ENCODE measurements around the gene FN1. TPM values are rescaled to one million over a fixed set of nuclear protein-coding genes. Genes with fewer than 3 reads are reported as not detected.

FN1 gene
- total RNA-seq, 1 experiment from 2014 or later, result 39.4 TPM

GRCh38 chr2:215450188-215451011 is 14.5 kb upstream of the FN1 start:
- no peaks in the 10 kb centered on the region for H3K27me3 ChIP-seq (ENCODE audit: insufficient read depth, low read depth)
- ChIA-PET POLR2A (ENCODE audit: unreplicated experiment) (no interaction called here), CTCF (no interaction called here)
- H4K20me1 ChIP-seq (ENCODE audit: insufficient read depth), result no peaks in the 10 kb centered on the region
- H3K27ac ChIP-seq, result no peak overlapping the region
- intact Hi-C loops (cut with micrococcal nuclease; ENCODE audit: unreplicated experiment), result loop anchor here (5.0 kb wide), 2 partner anchors 187 to 377 kb away; no protein-coding TSS in a partner anchor
- no TSS peak for BruUV-seq (replicated peaks)
- TF ChIP-seq CTCF (conservative IDR thresholded peaks at IDR 0.05), result no peak
- TF ChIP-seq EZH2 (IDR thresholded peaks at IDR 0.05; ENCODE audit: low read depth), result no peak
- no peak overlapping the region for H3K4me2 ChIP-seq
- no peaks in the 10 kb centered on the region for H3K4me1 ChIP-seq (replicated peaks; ENCODE audit: insufficient read depth)
- H3K9me3 ChIP-seq (ENCODE audit: insufficient read depth, low read depth), result peaks cover 5% of the 10 kb centered on the region; the same call in 1 of the 2 replicates
- no peak overlapping the region for H3K4me3 ChIP-seq
- no peaks in the 10 kb centered on the region for H3F3A ChIP-seq (ENCODE audit: insufficient read depth, low read depth)
- no peaks in the 10 kb centered on the region for H3K36me3 ChIP-seq (ENCODE audit: low read depth)
- no peak for DNase-seq
- no peaks in the 10 kb centered on the region for H3K9me2 ChIP-seq (ENCODE audit: insufficient read depth)
- H2AFZ ChIP-seq, result no peak overlapping the region
- H3K79me2 ChIP-seq (ENCODE audit: low read depth), result no peaks in the 10 kb centered on the region

- no TSS peak for BruUV-seq (replicated peaks)
- Histone ChIP-seq H3K4me3 (no peak overlapping the region), H2AFZ (no peak overlapping the region), H3K27me3 (ENCODE audit: insufficient read depth, low read depth) (no peaks in the 10 kb centered on the region), H3F3A (ENCODE audit: insufficient read depth, low read depth) (no peaks in the 10 kb centered on the region), H3K4me1 (replicated peaks; ENCODE audit: insufficient read depth) (no peaks in the 10 kb centered on the region), H3K27ac (no peak overlapping the region), H3K79me2 (ENCODE audit: low read depth) (no peaks in the 10 kb centered on the region), H4K20me1 (ENCODE audit: insufficient read depth) (no peaks in the 10 kb centered on the region), H3K9me3 (ENCODE audit: insufficient read depth, low read depth) (no peaks in the 10 kb centered on the region; the same call in 1 of the 2 replicates), H3K36me3 (ENCODE audit: low read depth) (no peaks in the 10 kb centered on the region), H3K4me2 (no peak overlapping the region), H3K9me2 (ENCODE audit: insufficient read depth) (no peaks in the 10 kb centered on the region)
- ChIA-PET POLR2A (ENCODE audit: unreplicated experiment) (interaction anchor here (0.5 kb wide), 1 partner anchor 188 kb away, joined by 5 read pairs; no protein-coding TSS in a partner anchor), CTCF (no interaction called here)
- TF ChIP-seq EZH2 (IDR thresholded peaks at IDR 0.05; ENCODE audit: low read depth), result no peak
- no peak for TF ChIP-seq CTCF (conservative IDR thresholded peaks at IDR 0.05)
- intact Hi-C loops (cut with micrococcal nuclease; ENCODE audit: unreplicated experiment), result loop anchor here (5.0 kb wide), 1 partner anchor 640 kb away; the partner anchor contains the start of gene BARD1
- DNase-seq, result peak in 1 of 2 experiments; percentile 48
Observed at GRCh38 chr2:215447673-215448081, 11.8 kb upstream of the FN1 start.

GRCh38 chr2:215447056-215447455 is 11.2 kb upstream of the FN1 start:
- H2AFZ ChIP-seq, result no peak overlapping the region
- intact Hi-C loops (cut with micrococcal nuclease; ENCODE audit: unreplicated experiment), result loop anchor here (5.0 kb wide), 1 partner anchor 640 kb away; the partner anchor contains the start of gene BARD1
- H3K27ac ChIP-seq, result no peak overlapping the region
- peaks cover under 1% of the 10 kb centered on the region; the same call in 1 of the 2 replicates for H3K4me1 ChIP-seq (replicated peaks; ENCODE audit: insufficient read depth)
- ChIA-PET POLR2A (ENCODE audit: unreplicated experiment) (interaction anchor here (0.6 kb wide), 1 partner anchor 655 kb away, joined by 3 read pairs; no protein-coding TSS in a partner anchor), CTCF (no interaction called here)
- no peaks in the 10 kb centered on the region for H3K36me3 ChIP-seq (ENCODE audit: low read depth)
- no peaks in the 10 kb centered on the region for H3K79me2 ChIP-seq (ENCODE audit: low read depth)
- DNase-seq, result no peak
- H3K27me3 ChIP-seq (ENCODE audit: insufficient read depth, low read depth), result no peaks in the 10 kb centered on the region
- H4K20me1 ChIP-seq (ENCODE audit: insufficient read depth), result no peaks in the 10 kb centered on the region
- H3K9me2 ChIP-seq (ENCODE audit: insufficient read depth), result no peaks in the 10 kb centered on the region
- H3K4me3 ChIP-seq, result no peak overlapping the region
- no peak overlapping the region for H3K4me2 ChIP-seq
- TF ChIP-seq EZH2 (IDR thresholded peaks at IDR 0.05; ENCODE audit: low read depth), result no peak
- TF ChIP-seq CTCF (conservative IDR thresholded peaks at IDR 0.05), result no peak
- no peaks in the 10 kb centered on the region; the same call in 1 of the 2 replicates for H3F3A ChIP-seq (ENCODE audit: insufficient read depth, low read depth)
- BruUV-seq (replicated peaks), result no TSS peak
- H3K9me3 ChIP-seq (ENCODE audit: insufficient read depth, low read depth), result no peaks in the 10 kb centered on the region; the same call in 1 of the 2 replicates

Measured in PC-9 (cell line).